HG03060 (cell line): ENCODE data around the gene CAMK2D.

Experiments
- ATAC-seq: cut with Tn5 transposase; IDR thresholded peaks from one replicate; pipeline ENCODE4 v1.9.1; 2021; ENCODE audit warnings: low read depth, moderate number of reproducible peaks; ENCODE audit not compliant: unreplicated experiment

Gene CAMK2D

GRCh38 chr4:113497154-113497884 is 264.2 kb downstream of the CAMK2D start:
- no peak for ATAC-seq

GRCh38 chr4:113496698-113497097 is 264.8 kb downstream of the CAMK2D start:
- ATAC-seq: no peak

- no peak for ATAC-seq
Measured at GRCh38 chr4:113495790-113496189, 265.7 kb downstream of the CAMK2D start.

DNA sequence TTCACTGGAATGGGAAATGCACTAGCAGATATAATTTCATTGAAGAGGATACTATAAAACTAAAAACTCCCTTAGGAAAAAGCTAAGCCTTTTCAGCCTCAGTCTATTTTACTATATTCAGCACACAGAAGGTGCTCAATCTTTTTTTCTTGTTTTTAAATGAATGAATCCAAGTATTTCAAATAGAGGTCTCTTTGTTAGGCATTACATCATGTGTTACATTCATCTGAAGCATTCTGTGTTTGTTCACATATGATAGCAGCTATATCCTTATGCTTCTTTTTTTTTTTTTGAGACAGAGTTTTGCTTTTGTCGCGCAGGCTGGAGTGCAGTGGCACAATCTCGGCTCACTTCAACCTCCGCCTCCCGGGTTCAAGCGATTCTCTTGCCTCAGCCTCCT is 278.4 kb downstream of the CAMK2D start:
- ATAC-seq: no peak

DNA sequence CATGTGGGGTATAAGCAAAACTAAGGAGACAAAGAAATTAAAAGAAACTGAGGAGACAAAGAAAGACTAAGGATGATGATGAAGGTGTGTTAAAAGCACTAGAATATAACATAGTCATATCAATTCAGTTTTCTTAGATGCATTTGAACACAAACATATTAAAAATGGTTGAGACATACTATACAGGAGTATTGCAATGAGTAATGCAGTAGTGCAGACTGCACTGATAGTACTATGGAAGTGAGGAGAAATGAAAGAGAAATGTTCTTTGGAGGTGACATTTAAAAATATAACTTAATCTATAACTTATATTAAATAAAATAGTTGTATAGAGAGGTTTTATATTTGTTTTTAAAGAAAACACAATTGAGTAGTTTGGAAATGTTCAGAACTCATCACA is 279.2 kb downstream of the CAMK2D start:
- no peak for ATAC-seq

DNA sequence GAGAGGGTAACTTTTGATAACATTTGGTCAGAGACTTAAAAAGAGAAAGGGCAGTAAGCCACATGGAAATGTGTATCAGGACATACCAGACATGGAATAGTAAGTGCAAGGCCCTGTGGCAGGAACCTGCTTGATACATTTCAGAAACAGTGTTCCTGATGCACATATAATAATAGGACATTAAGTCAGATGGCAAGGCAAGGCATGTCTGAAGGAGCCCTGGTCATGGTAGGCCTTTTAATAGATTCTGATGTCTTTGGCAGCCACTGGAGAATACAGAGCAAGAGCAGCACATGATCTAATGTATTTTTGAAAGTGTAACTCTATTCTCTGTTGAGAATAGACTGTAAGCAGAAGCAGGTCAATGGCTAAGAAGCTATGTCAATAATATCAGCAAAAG is 279.7 kb downstream of the CAMK2D start:
- ATAC-seq: no peak

DNA sequence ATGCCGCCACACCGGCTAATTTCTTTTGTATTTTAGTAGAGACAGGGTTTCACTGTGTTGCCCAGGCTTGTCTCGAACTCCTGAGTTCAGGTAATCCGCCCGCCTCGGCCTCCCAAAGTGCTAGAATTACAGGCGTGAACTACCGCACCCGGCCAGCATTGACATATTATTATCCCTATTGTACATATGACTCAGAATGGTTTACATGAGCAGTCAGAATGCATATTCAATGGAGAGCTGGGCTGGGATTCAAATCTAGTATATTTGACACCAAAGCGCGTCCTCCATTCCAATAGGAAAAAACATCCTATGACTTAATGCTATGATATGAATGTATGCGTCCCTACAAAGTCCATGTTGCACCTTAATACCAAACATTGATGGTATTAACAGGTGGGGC is 281.4 kb downstream of the CAMK2D start:
- no peak for ATAC-seq

DNA sequence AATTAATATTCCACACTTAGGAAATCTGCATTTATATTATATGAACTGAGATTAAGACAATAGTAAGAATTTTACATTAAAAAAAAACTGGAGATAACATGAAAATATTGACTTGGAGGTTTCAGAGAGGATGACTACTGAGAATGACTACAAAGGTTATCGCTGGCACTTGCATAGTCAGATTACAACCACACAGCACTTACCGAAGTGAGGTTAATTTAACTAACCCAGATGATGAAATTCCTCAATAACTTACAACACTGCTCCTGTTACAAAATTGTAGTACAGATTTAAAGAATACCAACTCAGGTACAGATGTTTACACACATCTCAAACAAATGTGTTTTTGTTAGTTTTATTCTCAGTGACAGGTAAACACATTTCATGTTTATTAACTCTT is 283.5 kb downstream of the CAMK2D start:
- ATAC-seq: no peak

DNA sequence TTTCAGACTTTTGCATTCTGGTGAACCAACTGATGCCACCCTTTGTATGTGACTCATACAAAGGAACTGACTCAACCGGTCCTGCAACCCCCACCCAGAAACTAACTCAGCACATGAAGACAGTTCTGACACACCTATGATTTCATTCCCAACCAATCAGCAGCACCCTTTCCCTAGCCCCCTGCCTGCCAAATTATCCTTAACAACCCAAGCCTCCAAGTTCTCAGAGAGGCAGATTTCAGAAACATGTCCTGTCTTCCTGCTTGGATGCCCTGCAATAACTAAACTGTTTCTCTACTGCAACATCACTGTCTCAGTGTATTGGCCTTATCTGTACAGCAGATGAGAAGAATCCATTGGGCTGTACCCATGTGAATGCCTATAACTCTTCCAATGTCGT is 284.7 kb downstream of the CAMK2D start:
- ATAC-seq: no peak

GRCh38 chr4:113474017-113474416 is 287.5 kb downstream of the CAMK2D start:
- ATAC-seq: no peak

- ATAC-seq: no peak
Measured at GRCh38 chr4:113472864-113473263, 288.7 kb downstream of the CAMK2D start.

GRCh38 chr4:113471146-113471860 is 290.2 kb downstream of the CAMK2D start:
- no peak for ATAC-seq

DNA sequence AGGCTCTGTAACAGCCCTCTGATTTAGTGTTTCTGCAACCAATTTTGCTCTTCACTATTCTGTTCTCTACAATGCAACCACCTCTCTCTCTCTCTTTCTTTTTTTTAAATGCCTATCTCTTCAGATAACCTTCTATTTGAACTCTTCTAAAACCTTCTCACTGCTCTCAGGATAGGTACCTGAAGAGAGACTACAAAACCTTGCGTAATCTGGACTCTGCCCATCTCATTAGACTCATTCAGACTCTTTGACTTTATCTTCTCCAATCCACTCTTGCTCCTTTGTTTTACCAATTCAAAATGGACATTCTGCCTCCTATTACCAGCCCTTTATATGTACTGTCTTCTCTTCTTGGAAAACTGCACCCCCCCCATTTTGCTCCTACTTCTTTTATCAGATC is 291.6 kb downstream of the CAMK2D start:
- ATAC-seq: no peak

DNA sequence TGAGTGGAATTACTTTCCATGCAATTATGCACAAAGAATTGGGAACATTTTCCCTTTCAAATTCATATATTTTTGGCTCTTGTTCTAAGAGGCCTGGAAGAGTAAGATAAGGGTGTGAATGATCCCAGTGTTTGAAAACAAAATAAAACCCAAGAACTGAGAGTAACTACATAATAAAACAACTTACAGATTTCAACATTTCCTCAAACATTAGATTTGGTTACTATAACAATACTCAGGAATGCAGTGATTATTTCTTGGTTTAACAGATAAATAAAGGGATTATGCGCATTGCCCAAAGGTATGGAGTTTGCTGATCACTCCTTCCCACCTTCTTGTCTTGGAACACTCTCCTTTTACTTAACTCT is 292.5 kb downstream of the CAMK2D start:
- no peak for ATAC-seq

GRCh38 chr4:113468165-113469022 is 293.1 kb downstream of the CAMK2D start:
- no peak for ATAC-seq

- no peak for ATAC-seq
Measured at GRCh38 chr4:113467581-113467980, 294.0 kb downstream of the CAMK2D start.

GRCh38 chr4:113462286-113462685 is 299.3 kb downstream of the CAMK2D start:
- ATAC-seq: no peak

DNA sequence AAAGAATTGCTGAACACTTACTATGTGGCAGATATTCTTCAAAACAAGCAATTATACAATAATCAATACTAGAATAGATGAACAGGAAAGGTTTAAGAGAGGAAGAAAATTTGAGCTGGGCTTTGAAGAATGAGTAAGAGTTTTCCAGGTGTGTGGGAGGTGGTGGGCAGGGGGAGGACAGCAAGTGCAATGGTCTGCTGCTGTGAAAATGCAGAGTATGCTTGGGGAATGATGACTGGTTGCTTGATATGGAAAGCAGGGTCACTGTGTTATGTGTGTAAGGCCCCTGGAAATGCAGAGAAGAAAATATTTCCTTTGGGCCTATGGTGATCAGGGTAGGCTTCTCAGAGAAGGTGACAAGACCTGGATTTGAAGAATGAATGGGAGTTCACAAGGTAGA is 300.3 kb downstream of the CAMK2D start:
- no peak for ATAC-seq

DNA sequence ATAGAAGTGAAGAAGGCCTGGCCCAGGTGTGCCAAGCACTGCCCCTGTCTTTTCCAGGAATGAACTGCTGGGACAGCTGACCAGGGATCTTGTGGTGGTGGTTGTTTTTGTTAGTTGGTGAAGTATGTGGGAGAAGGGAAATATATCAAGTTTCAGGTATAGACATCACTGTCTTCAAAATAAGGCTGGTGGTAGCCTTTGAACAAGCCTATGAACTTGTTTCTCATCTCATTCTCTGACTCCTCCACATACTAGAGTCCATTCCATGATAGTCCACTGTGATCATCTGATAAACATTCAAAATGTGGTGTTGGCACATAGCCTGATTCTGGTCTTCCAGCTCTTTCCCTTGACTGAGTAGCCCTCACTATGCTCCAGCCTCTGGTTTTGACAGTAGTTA is 303.7 kb downstream of the CAMK2D start:
- ATAC-seq: no peak

DNA sequence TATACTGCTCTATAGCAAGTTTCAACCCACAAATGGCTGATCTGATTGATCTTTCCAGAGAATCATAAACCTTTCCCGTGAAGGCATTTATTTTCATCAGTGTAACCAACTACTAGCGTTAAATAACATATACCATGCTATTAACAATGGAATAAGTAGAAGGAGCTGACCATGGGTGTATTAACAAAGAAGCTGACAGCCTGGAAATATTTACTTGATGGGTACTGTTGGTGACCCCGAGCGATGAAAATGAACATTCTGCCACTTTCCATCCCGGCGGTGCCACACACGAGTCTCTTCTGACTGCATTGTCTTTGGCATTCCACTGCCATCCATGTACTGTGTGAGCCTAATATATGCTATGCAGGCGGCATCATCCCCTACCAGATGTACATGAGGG is 304.4 kb downstream of the CAMK2D start:
- no peak for ATAC-seq

GRCh38 chr4:113455061-113455460 is 306.5 kb downstream of the CAMK2D start:
- ATAC-seq: no peak
